Vagina (tissue), 2 donors: ENCODE results near the gene P2RY8. TPM values are rescaled to one million over a fixed set of nuclear protein-coding genes. Genes with fewer than 3 reads are reported as not detected.
A peak's percentile ranks its signal among the peaks of the same experiment; 100 is the strongest.

Experiments used
- DNase-seq, 2 donors: peaks; one replicate each; pipeline ENCODE4 v3.0.0-alpha.2; 2017; ENCODE audit errors: extremely low spot score in 2 of 2
- H3K27ac ChIP-seq: fragments of 200-600 bp; sonication (generic); one replicate; pipeline ENCODE4 v1.5.1; 2019
- H3K27me3 ChIP-seq: fragments of 200-600 bp; sonication (generic); one replicate; pipeline ENCODE4 v1.5.1; 2019
- H3K36me3 ChIP-seq, 2 donors: fragments of 200-600 bp; sonication (generic); one replicate each; pipeline ENCODE4 v1.5.1; 2017 to 2019
- H3K4me1 ChIP-seq: fragments of 200-600 bp; sonication (generic); one replicate; pipeline ENCODE4 v1.5.1; 2019
- H3K4me3 ChIP-seq, 2 donors: fragments of 200-600 bp; sonication (generic); 1 replicate in 1 of 2; 2 replicates in 1 of 2; pipeline ENCODE4 v1.5.1; 2016 to 2019
- H3K9me3 ChIP-seq: fragments of 200-600 bp; sonication (generic); one replicate; pipeline ENCODE4 v1.5.1; 2019
- POLR2A ChIP-seq, 2 donors: fragments of 450-650 bp; IDR thresholded peaks; one replicate each; pipeline ENCODE4 v1.6.1; 2017; ENCODE audit warnings: antibody characterized with exemption in 2 of 2, mild to moderate bottlenecking in 2 of 2, moderate library complexity in 2 of 2
- POLR2AphosphoS5 ChIP-seq, 2 donors: sonication (generic); formaldehyde crosslinking; IDR thresholded peaks; one replicate each; pipeline ENCODE4 v1.9.0; 2017; ENCODE audit warnings: antibody characterized with exemption in 2 of 2, mild to moderate bottlenecking in 2 of 2, low read depth in 1 of 2; ENCODE audit not compliant: insufficient read depth in 1 of 2
- intact Hi-C: fragments of 100-400 bp; cut with DNase I; formaldehyde crosslinking; loops from one replicate; pipeline ENCODE4 v1.15.1; 2023
- total RNA-seq: library from RNA; depleted of rRNA; stranded (reverse); fragments of >200 nt; gene quantifications from one replicate; pipeline ENCODE4 v1.2.3, GENCODE V29; 2016
- TF ChIP-seq, protein P1 (sequence below), 3 experiments: fragments of 450-650 bp in 2 of 3; fragments of 200-600 bp in 1 of 3; sonication (generic) in 1 of 3; IDR thresholded peaks; one replicate each; pipeline ENCODE4 v1.5.1; 2017 to 2019; ENCODE audit warnings: antibody characterized with exemption in 3 of 3, mild to moderate bottlenecking in 2 of 3, moderate library complexity in 2 of 3

The P2RY8 gene
- total RNA-seq, 1 donor from 2014 or later: 0.74 TPM

DNA sequence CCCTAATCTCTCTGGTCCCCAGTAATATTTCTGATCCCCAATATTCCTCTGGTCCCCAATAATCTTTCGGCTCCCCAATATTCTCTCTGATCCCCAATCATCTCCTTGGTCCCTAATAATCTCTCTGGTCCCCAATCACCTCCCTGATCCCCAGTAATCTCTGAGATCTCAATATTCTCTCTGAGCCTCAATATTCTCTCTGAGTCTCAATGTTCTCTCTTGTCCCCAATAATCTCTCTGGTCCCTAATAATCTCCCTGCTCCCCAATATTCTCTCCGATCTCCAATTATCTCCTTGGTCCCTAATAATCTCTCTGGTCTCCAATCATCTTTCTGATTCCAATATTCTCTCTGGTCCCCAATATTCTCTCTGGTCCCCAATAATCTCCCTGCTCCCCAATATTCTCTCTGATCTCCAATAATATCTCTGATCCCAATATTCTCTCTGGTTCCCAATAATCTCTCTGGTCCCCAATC, 17.9 kb downstream of the P2RY8 start:
- Histone ChIP-seq H3K27ac (no peak overlapping the region), H3K4me3 (no peak overlapping the region), H3K27me3 (no peaks in the 10 kb centered on the region), H3K36me3 (no peaks in the 10 kb centered on the region), H3K4me1 (no peaks in the 10 kb centered on the region), H3K9me3 (no peaks in the 10 kb centered on the region)
- TF ChIP-seq POLR2A (IDR thresholded peaks at IDR 0.05): no peak
- TF ChIP-seq, protein P1, sequence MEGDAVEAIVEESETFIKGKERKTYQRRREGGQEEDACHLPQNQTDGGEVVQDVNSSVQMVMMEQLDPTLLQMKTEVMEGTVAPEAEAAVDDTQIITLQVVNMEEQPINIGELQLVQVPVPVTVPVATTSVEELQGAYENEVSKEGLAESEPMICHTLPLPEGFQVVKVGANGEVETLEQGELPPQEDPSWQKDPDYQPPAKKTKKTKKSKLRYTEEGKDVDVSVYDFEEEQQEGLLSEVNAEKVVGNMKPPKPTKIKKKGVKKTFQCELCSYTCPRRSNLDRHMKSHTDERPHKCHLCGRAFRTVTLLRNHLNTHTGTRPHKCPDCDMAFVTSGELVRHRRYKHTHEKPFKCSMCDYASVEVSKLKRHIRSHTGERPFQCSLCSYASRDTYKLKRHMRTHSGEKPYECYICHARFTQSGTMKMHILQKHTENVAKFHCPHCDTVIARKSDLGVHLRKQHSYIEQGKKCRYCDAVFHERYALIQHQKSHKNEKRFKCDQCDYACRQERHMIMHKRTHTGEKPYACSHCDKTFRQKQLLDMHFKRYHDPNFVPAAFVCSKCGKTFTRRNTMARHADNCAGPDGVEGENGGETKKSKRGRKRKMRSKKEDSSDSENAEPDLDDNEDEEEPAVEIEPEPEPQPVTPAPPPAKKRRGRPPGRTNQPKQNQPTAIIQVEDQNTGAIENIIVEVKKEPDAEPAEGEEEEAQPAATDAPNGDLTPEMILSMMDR (IDR thresholded peaks at IDR 0.05): no peak
- TF ChIP-seq POLR2AphosphoS5 (IDR thresholded peaks at IDR 0.05; ENCODE audit: insufficient read depth in 1 of 2, low read depth in 1 of 2): no peak
- no peak for DNase-seq
- intact Hi-C loops: no loop called here

GRCh38 chrX:1518512-1518911, 18.5 kb downstream of the P2RY8 start:
- Histone ChIP-seq H3K27ac (no peak overlapping the region), H3K36me3 (no peaks in the 10 kb centered on the region), H3K4me1 (no peaks in the 10 kb centered on the region), H3K9me3 (no peaks in the 10 kb centered on the region), H3K4me3 (no peak overlapping the region), H3K27me3 (no peaks in the 10 kb centered on the region)
- no peak for DNase-seq
- intact Hi-C loops: no loop called here
- TF ChIP-seq POLR2AphosphoS5 (IDR thresholded peaks at IDR 0.05; ENCODE audit: insufficient read depth in 1 of 2, low read depth in 1 of 2) (no peak), POLR2A (IDR thresholded peaks at IDR 0.05) (no peak)
- TF ChIP-seq, protein P1 (IDR thresholded peaks at IDR 0.05): no peak

- no peaks in the 10 kb centered on the region for H3K27me3 ChIP-seq
- H3K4me1 ChIP-seq: no peaks in the 10 kb centered on the region
- no peak overlapping the region for H3K4me3 ChIP-seq
- peak in 1 of 2 donors; percentile 47 for DNase-seq
- H3K36me3 ChIP-seq: no peaks in the 10 kb centered on the region
- intact Hi-C loops: no loop called here
- no peaks in the 10 kb centered on the region for H3K9me3 ChIP-seq
- no peak overlapping the region for H3K27ac ChIP-seq
- TF ChIP-seq POLR2A (IDR thresholded peaks at IDR 0.05) (no peak), POLR2AphosphoS5 (IDR thresholded peaks at IDR 0.05; ENCODE audit: insufficient read depth in 1 of 2, low read depth in 1 of 2) (no peak)
- TF ChIP-seq, protein P1 (IDR thresholded peaks at IDR 0.05): no peak
Measured at GRCh38 chrX:1516596-1517104, 20.3 kb downstream of the P2RY8 start.

GRCh38 chrX:1511829-1512228, 25.2 kb downstream of the P2RY8 start:
- no peak for DNase-seq
- Histone ChIP-seq H3K4me1 (no peaks in the 10 kb centered on the region), H3K36me3 (no peaks in the 10 kb centered on the region), H3K27ac (no peak overlapping the region), H3K27me3 (no peaks in the 10 kb centered on the region), H3K9me3 (no peaks in the 10 kb centered on the region), H3K4me3 (no peak overlapping the region)
- TF ChIP-seq, protein P1 (IDR thresholded peaks at IDR 0.05): no peak
- TF ChIP-seq POLR2AphosphoS5 (IDR thresholded peaks at IDR 0.05; ENCODE audit: insufficient read depth in 1 of 2, low read depth in 1 of 2) (no peak), POLR2A (IDR thresholded peaks at IDR 0.05) (no peak)
- intact Hi-C loops: no loop called here

GRCh38 chrX:1511150-1511549, 25.8 kb downstream of the P2RY8 start:
- Histone ChIP-seq H3K27me3 (no peaks in the 10 kb centered on the region), H3K27ac (no peak overlapping the region), H3K9me3 (no peaks in the 10 kb centered on the region), H3K4me3 (no peak overlapping the region), H3K36me3 (no peaks in the 10 kb centered on the region), H3K4me1 (no peaks in the 10 kb centered on the region)
- DNase-seq: no peak
- no peak for TF ChIP-seq POLR2AphosphoS5 (IDR thresholded peaks at IDR 0.05; ENCODE audit: insufficient read depth in 1 of 2, low read depth in 1 of 2)
- no peak for TF ChIP-seq POLR2A (IDR thresholded peaks at IDR 0.05)
- TF ChIP-seq, protein P1 (IDR thresholded peaks at IDR 0.05): no peak
- intact Hi-C loops: no loop called here
